HFF-Myc (cell line): ENCODE measurements around the gene GSTM4.
"Not testable (repeated sequence)": the region's sequence is repeated elsewhere in the genome, so short reads cannot be mapped to it uniquely, and the experiment has no call there.

ENCODE experiments used
- DNase-seq: peaks from one replicate; pipeline ENCODE4 v3.0.0-alpha.2; 2011; ENCODE audit warnings: low read depth; ENCODE audit errors: extremely low read depth
- H3K4me3 ChIP-seq: replicated peaks from 2 replicates; pipeline ENCODE4 v1.5.1; 2011; ENCODE audit warnings: low read depth, mild to moderate bottlenecking, control low read depth, low read length
- TF ChIP-seq, protein P1 (sequence below): IDR thresholded peaks from 2 replicates; pipeline ENCODE4 v1.5.1; 2012; ENCODE audit warnings: mild to moderate bottlenecking, low read depth, low read length, control low read depth; ENCODE audit errors: missing control alignments

The GSTM4 gene

DNA sequence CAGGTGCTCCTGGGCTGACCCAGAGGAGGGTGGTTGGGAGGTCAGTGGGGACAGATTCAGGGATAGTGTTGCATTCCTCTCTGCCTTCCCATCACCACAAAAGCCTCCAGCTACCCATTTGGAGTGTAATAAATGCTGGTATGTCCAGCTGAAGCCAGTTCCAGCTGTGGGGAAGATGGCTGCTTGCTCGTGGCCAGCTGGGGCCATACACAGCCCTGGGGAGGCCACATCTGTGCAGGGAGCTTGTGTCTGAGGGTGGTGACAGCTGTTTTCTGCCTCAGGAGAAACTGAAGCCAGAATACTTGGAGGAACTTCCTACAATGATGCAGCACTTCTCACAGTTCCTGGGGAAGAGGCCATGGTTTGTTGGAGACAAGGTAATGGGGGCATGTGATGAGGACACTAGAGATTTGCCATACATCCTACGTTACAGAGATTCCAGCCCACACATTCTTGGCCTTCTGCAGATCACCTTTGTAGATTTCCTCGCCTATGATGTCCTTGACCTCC, 2.7 kb downstream of the GSTM4 start:
- DNase-seq = no peak
- H3K4me3 ChIP-seq = no peak overlapping the region
- TF ChIP-seq, protein P1, sequence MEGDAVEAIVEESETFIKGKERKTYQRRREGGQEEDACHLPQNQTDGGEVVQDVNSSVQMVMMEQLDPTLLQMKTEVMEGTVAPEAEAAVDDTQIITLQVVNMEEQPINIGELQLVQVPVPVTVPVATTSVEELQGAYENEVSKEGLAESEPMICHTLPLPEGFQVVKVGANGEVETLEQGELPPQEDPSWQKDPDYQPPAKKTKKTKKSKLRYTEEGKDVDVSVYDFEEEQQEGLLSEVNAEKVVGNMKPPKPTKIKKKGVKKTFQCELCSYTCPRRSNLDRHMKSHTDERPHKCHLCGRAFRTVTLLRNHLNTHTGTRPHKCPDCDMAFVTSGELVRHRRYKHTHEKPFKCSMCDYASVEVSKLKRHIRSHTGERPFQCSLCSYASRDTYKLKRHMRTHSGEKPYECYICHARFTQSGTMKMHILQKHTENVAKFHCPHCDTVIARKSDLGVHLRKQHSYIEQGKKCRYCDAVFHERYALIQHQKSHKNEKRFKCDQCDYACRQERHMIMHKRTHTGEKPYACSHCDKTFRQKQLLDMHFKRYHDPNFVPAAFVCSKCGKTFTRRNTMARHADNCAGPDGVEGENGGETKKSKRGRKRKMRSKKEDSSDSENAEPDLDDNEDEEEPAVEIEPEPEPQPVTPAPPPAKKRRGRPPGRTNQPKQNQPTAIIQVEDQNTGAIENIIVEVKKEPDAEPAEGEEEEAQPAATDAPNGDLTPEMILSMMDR = no peak

DNA sequence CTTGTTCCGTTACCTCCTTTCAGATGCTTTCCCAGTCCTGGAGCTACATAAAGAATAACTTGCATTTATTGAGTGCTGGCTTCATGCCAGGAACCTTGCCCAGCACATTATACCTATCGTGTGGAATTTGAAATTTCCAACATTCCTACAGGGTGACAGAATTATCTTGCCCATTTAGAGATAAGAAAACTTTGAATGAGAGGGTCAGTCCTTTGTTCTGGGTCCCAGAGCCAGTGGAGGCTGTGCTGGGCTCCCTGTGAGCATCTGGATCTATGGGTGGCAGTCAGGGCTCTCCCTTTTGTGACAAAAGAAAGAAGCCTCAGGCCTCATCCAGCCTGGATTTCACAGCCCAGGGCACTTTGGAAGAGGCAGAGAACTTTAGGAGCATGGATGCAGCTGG, 3.2 kb downstream of the GSTM4 start:
- DNase-seq = no peak
- TF ChIP-seq, protein P1 = no peak
- no peak overlapping the region for H3K4me3 ChIP-seq

DNA sequence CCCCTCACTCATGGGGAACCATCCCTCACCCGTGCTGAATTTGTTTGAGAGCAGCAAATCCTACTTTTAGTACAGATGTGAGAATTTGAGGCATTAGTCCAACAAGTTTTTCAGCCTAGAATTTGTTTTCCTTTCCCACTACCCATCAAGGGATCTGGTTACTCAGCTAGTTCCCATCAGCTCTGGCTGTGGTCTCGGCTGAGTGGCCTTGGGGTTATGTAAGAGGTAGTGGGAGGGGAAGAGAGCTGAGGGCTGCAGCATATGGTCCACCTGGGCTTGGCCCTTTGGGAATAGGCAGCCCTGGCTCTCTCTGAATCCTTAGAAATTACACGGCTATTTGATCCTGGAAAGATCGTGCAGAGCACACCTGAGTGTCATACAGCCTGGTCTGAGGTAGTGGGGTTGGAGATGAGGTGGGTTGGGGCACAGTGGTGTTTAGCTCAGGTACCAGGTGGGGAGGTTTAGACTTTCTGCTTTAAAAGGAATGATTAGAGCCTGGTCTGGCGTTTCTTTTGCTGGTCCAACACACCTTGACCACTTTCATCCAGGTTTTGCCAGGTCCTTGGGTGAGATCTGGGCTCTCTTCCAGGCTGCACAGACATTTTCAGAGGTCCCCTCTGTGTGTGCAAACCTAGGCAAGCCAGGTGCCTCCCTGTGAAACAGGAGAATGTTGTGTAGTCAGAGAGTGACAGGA, 4.2 kb downstream of the GSTM4 start:
- TF ChIP-seq, protein P1 = no peak
- no peak for DNase-seq
- no peak overlapping the region for H3K4me3 ChIP-seq

DNA sequence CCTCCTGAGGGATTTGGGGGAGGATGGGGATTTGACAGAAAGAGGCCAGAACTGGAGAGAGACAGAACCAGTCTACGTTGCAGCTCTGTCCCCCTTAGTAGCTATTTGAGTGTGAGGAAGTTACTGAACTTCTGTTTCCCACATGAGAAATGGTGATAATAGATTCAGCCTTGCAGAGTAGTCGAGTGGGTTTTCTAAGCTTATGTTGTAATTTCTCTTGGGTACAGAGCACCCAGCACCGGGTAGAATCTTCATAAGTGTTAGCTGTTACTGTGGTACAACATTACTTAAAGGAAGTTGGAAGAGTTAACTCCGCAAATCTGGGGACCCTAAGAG, 4.8 kb downstream of the GSTM4 start:
- DNase-seq, H3K4me3 ChIP-seq: not testable (repeated sequence)

DNA sequence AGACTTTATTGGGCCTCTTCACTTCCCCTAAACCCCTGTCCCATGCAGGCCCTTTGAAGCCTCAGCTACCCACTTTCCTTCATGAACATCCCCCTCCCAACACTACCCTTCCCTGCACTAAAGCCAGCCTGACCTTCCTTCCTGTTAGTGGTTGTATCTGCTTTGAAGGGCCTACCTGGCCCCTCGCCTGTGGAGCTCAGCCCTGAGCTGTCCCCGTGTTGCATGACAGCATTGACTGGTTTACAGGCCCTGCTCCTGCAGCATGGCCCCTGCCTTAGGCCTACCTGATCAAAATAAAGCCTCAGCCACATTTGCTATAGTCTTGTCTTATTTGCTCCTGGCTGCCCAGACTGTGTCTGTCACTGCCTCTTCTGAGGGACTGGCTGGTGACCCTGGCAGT, 5.5 kb downstream of the GSTM4 start:
- no peak for DNase-seq
- no peak overlapping the region for H3K4me3 ChIP-seq
- TF ChIP-seq, protein P1 = no peak

DNA sequence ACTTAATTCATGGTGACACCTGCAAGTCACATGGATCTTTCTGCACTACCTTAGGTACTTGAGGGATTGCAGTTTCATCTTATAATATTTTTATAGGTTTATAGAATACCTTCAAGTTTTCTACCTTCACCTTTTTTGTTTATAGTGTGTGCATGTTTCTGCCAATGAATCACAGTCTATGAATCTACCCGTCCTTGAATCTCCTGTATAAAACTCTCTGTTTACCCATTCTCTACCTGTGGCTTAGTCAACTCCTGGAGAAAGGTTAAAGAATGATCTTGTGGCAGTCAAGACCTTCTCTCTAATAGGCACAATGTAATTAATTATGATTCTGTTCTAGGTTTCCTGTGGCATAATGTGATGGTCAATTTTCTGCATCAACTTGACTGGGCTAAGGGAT, 8.8 kb downstream of the GSTM4 start:
- DNase-seq = no peak
- TF ChIP-seq, protein P1 = no peak
- H3K4me3 ChIP-seq = no peak overlapping the region

DNA sequence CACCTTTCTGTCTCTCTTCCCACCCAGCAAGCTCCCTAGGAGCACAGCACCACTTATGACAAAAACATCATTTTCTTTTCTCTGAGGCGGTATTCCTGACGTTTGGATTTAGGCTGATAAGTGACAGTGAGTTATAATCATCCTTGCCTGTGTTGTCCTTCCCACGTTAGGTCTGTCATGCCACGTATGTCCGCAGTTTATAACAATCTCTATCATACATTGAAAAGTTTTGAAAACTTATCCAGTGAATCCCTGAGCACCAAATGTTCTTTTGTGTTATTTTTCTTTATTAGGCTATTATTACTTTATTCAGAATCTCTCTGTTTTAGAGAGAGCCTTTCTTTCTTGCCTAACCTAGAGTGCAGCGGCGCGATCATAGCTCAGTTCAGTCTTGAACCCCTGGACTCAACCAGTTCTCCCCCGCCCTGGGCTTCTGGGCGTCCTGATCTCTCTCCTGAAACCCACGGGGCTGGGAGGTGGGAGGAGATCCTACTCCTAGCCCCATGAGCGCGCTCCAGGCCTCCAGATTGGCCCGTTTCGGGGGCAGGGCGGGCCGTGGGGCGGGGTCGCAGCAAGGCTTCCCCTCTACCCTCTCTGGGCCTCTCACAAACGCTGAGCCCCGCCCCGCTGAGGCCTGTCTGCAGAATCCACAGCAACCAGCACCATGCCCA, 11.7 kb downstream of the GSTM4 start, which contains the start of gene GSTM2:
Gene GSTM2 (plus strand): TSS at position 606 of the 671 bp plus-strand sequence. CDS start 59 bp downstream, at position 665.
- H3K4me3 ChIP-seq = peak within 1 kb of the TSS; percentile 43
- DNase-seq = peak; percentile 30
- TF ChIP-seq, protein P1 = no peak
